T-helper 2 cell (primary cell): Measurements from ENCODE around the gene VANGL1.
A peak's percentile ranks its signal among the peaks of the same experiment; 100 is the strongest.
"Not testable (repeated sequence)": the region's sequence is repeated elsewhere in the genome, so short reads cannot be mapped to it uniquely, and the experiment has no call there.

Experiments used
- DNase-seq, 5 experiments: peaks; one replicate each; pipeline versions ENCODE4 v3.0.0 to v3.0.0-alpha.2; 2012 to 2022
- total RNA-seq, 2 donors: gene quantifications; one replicate each; lab custom pipeline; 2026; lab: John Stamatoyannopoulos, UW

VANGL1 gene
- 1.9 to 9.1 reads per million in 2 donors for total RNA-seq

- DNase-seq, result peak in 3 of 5 experiments; percentile 2 to 85 (median 21)
Measured at GRCh38 chr1:115641762-115642167, at the start of gene VANGL1. Gene VANGL1, plus strand, starts transcription at chr1:115641970. Its CDS starts 9,444 bp downstream, at chr1:115651414.

- DNase-seq, result no peak
Measured at GRCh38 chr1:115592264-115592663, 49.5 kb upstream of the VANGL1 start.

- DNase-seq, result no peak
Measured at GRCh38 chr1:115593365-115594259, 48.2 kb upstream of the VANGL1 start.

- DNase-seq, result no peak
Measured at GRCh38 chr1:115594600-115594999, 47.2 kb upstream of the VANGL1 start.

GRCh38 chr1:115595279-115596079 is 46.3 kb upstream of the VANGL1 start:
- peak in 4 of 5 experiments; percentile 19 to 52 (median 35) for DNase-seq

GRCh38 chr1:115596080-115596780 is 45.5 kb upstream of the VANGL1 start:
- DNase-seq, result no peak

GRCh38 chr1:115604508-115604907 is 37.3 kb upstream of the VANGL1 start:
- DNase-seq, result no peak

- DNase-seq, result no peak
Measured at GRCh38 chr1:115606305-115606704, 35.5 kb upstream of the VANGL1 start.

- DNase-seq, result no peak
Measured at GRCh38 chr1:115609021-115609420, 32.7 kb upstream of the VANGL1 start.

GRCh38 chr1:115613767-115614166 is 28.0 kb upstream of the VANGL1 start:
- DNase-seq, result no peak

GRCh38 chr1:115620453-115620852 is 21.3 kb upstream of the VANGL1 start:
- DNase-seq, result no peak

GRCh38 chr1:115620950-115621349 is 20.8 kb upstream of the VANGL1 start:
- DNase-seq, result no peak

- no peak for DNase-seq
Measured at GRCh38 chr1:115624859-115625258, 16.9 kb upstream of the VANGL1 start.

- DNase-seq, result no peak
Measured at GRCh38 chr1:115630342-115630741, 11.4 kb upstream of the VANGL1 start.

GRCh38 chr1:115632251-115633026 is 9.3 kb upstream of the VANGL1 start:
- DNase-seq, result no peak

GRCh38 chr1:115633606-115634005 is 8.2 kb upstream of the VANGL1 start:
- DNase-seq, result not testable (repeated sequence)

- not testable (repeated sequence) for DNase-seq
Measured at GRCh38 chr1:115637247-115637646, 4.5 kb upstream of the VANGL1 start.

GRCh38 chr1:115640384-115640783 is 1.4 kb upstream of the VANGL1 start:
- no peak for DNase-seq

GRCh38 chr1:115642168-115643072 is 650 bp downstream of the VANGL1 start:
- DNase-seq, result peak in 1 of 5 experiments; percentile 75

- DNase-seq, result no peak
Measured at GRCh38 chr1:115643225-115643624, 1.5 kb downstream of the VANGL1 start.

GRCh38 chr1:115643666-115644065 is 1.9 kb downstream of the VANGL1 start:
- no peak for DNase-seq
